GM21526 (cell line): ENCODE data around the gene SLC9A1.

Experiments used
- ATAC-seq: cut with Tn5 transposase; IDR thresholded peaks from one replicate; pipeline ENCODE4 v1.9.1; 2021; ENCODE audit warnings: moderate library complexity; ENCODE audit not compliant: unreplicated experiment, low FRiP score

SLC9A1 gene

DNA sequence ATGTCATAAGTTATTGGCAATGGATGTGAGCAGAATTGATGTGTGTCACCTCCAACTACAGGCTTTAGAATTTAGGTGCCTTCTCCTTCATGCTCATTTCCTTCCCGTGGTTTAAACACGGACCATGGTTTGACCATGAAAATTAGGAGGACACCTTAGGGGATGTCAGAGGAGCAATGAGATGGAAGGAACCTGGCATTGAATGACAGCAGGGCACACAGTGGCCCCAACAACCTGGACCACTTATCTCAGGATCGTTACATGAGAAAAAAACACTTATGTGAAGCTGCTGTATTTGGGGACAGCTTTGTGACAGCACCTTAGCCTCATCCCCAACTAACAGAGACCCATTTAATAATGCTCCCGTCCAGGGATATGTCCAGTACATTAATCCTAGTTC is 70.8 kb downstream of the SLC9A1 start:
- ATAC-seq: no peak

DNA sequence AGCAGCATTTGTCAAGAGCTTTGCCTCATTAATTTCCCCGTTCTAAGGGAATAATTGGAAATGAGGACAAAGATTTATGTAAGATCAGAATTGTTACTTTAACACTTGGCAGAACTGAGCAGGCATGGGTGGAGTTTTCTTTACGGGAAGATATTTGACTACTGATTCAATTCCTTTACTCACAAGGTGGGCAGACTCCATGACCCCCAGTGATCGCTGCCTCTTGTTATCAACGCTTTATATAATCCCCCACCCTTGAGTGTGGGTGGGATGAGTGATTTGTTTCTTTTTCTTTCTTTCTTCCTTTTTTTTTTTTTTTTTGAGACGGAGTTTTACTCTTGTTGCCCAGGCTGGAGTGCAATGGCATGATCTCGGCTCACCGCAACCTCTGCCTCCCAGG is 77.0 kb downstream of the SLC9A1 start:
- no peak for ATAC-seq

DNA sequence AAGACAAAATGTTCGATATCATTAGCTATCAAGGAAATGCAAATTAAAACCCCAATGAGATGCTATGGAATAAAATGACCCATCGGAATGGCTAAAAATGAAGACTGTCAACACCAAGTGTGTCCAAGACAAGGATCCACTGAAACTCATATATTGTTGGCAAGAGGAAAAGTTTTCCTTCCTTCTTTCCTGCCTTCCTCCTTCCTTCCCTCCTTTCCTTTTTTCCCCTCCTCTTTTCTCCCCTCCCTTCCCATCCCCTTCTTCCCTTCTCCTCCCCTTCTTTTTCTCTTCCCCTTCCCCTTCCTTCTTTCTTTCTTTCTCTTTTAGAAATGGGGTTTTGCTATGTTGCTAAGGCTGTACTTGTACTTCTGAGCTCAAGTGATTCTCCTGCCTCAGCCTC is 78.1 kb downstream of the SLC9A1 start:
- ATAC-seq: no peak

GRCh38 chr1:27074175-27074780 is 80.6 kb downstream of the SLC9A1 start:
- no peak for ATAC-seq

GRCh38 chr1:27071049-27071416 is 83.9 kb downstream of the SLC9A1 start:
- no peak for ATAC-seq

DNA sequence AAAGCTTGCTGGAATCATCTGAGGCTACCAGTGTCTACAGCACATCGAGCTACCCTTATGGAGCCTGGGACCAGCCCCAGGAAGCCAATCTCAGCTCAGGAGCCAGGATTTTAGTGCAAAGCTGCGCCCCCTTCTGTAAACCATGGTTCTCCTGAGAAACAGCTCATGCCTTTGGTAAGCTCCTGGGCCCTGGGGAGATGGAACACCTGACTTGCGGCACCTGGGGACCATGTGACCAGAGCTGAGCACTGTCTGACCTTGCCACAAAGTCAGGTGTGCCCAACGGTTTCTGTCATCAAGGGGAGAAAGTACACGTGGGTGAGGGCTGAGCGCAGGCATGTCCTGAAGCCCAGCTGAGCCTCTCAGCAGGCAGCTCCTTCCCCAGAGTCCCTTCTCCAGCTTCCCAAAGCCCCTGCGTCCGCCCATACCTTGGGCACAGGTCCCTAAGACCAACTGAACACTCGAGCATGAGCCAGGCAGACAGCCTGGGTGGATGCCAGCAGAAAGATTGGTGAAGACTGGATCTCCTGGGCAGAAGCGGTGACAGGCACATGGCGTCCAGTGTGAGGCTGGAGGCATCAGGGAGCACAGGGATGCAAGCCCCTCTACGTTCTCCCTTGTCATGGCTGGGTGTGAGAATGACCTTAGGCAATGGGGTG is 84.4 kb downstream of the SLC9A1 start:
- ATAC-seq: no peak

GRCh38 chr1:27068922-27069321 is 86.0 kb downstream of the SLC9A1 start:
- ATAC-seq: no peak

GRCh38 chr1:27065999-27066630 is 88.8 kb downstream of the SLC9A1 start:
- ATAC-seq: no peak

- ATAC-seq: no peak
Observed at GRCh38 chr1:27060891-27061290, 94.0 kb downstream of the SLC9A1 start.

- ATAC-seq: no peak
Observed at GRCh38 chr1:27058966-27059669, 95.8 kb downstream of the SLC9A1 start.

DNA sequence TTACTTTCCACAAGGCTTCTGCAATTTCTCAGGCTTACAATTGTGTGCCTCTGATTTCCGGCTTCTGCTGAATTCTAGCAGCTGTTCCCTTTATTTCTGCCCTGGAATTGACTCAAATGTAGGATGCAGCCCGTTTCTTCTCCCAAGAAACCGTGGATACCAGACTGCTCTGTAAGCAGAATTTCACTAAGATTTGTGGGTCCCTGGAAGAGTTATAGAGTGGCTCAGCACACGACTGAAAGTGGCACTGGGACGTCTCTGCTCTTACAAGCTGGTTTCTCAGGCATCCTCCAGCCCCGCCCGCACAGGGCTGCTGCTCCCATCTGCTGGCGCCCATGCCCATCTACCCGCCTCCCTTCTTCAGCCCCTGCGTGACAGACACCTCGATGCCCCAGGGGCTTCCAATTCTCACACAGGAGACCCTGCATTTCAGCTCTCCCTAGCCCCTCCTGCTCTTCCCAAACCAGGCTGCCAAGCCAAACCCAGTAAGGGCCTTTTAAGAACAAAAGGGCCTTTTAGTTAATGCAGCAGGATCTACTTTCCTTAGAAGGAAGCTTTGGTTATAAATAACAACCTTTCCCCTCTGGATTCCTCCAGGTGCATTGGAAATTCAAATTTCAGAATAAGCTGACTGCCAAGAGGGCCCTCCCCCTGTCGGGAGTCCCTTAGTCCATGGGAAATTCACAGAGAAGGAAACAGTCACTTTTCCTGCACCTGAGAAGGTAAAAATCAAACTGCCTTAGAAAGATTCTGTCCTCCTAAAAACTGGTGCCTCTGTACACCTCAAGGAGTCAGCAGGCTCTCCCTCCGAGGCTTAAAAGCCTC is 96.9 kb downstream of the SLC9A1 start:
- no peak for ATAC-seq

GRCh38 chr1:27057389-27057788 is 97.5 kb downstream of the SLC9A1 start:
- ATAC-seq: no peak

DNA sequence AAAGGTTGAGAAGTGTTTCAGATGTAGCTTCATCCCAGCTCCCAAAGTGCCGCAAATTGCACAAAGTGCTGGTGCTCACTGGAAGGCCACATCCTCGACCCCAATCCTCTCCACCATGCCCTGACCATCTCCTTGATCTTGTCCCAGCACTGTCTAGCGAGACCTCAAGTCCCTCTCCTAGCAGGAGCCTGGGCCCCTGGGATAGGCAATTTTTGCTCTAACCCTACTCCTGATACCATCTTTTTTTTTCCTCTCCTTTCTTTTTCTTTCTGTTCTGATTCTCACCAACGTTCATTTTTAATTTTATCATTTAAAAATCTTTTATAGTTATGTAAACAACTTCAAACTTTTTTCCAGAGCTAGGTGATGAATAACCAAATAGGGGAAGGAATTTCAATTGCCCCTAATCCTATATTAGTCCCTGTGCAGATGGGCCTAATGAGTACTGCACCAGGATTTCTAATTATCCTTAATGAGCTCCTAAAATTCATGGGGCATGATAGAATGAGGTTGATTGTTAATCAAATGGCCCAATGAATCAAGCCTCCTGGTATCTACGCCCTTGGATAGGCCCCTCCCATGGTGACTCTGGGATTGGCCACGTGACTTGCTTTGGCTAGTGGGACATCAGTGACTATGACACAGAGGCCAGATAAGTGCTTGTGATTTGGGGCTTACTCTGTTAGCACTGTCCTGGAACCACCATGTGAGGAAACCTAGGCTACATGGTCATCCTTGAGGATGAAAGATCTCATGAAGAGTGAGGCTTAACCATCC is 100.8 kb downstream of the SLC9A1 start:
- ATAC-seq: no peak

GRCh38 chr1:27052527-27052926 is 102.4 kb downstream of the SLC9A1 start:
- no peak for ATAC-seq

GRCh38 chr1:27049607-27050006 is 105.3 kb downstream of the SLC9A1 start:
- ATAC-seq: no peak

- ATAC-seq: no peak
Observed at GRCh38 chr1:27049100-27049499, 105.8 kb downstream of the SLC9A1 start.
